WTC11 (cell line): ENCODE data around the gene ZNF155. TPM values are rescaled to one million over a fixed set of nuclear protein-coding genes. Genes with fewer than 3 reads are reported as not detected.

Experiments used
- ATAC-seq: fragments of 200-7000 bp; cut with Tn5 transposase; 2 replicates; pipeline ENCODE4 v1.10.0; 2021; ENCODE audit warnings: mild to moderate bottlenecking, moderate library complexity
- CTCF ChIA-PET: fragments of 300-600 bp; sonication (Branson Sonifier 250); formaldehyde crosslinking; loops from one replicate; lab custom pipeline; 2021; ENCODE audit warnings: antibody characterized with exemption; lab: Charles Lee
- POLR2A ChIA-PET: fragments of 350-600 bp; sonication (Branson Sonifier 250); formaldehyde crosslinking; loops from one replicate; lab custom pipeline; 2021; ENCODE audit warnings: antibody characterized with exemption; lab: Charles Lee
- DNase-seq: peaks from one replicate; pipeline ENCODE4 v3.0.0; 2021; ENCODE audit warnings: low spot score
- H3K27ac Mint-ChIP-seq: 2 replicates; pipeline ENCODE4 v1.8.0; 2021; ENCODE audit warnings: mixed read lengths
- H3K27me3 Mint-ChIP-seq: 2 replicates; pipeline ENCODE4 v1.8.0; 2021; ENCODE audit warnings: low read depth, mild to moderate bottlenecking, moderate library complexity, mixed read lengths
- H3K36me3 Mint-ChIP-seq: 2 replicates; pipeline ENCODE4 v1.8.0; 2021; ENCODE audit warnings: mixed read lengths
- H3K4me1 Mint-ChIP-seq: 2 replicates; pipeline ENCODE4 v1.8.0; 2022; ENCODE audit warnings: mixed read lengths
- H3K4me3 Mint-ChIP-seq: 2 replicates; pipeline ENCODE4 v1.8.0; 2021; ENCODE audit warnings: mild to moderate bottlenecking, moderate library complexity, mixed read lengths
- H3K9me3 Mint-ChIP-seq: 2 replicates; pipeline ENCODE4 v1.8.0; 2021; ENCODE audit warnings: mixed read lengths
- ETV6 ChIP-seq: sonication (generic); formaldehyde crosslinking; IDR thresholded peaks from 2 replicates; pipeline ENCODE4 v1.8.1; 2022; ENCODE audit warnings: mild to moderate bottlenecking, missing genetic modification reagents
- FOXK1 ChIP-seq: sonication (generic); formaldehyde crosslinking; IDR thresholded peaks from 2 replicates; pipeline ENCODE4 v1.8.0; 2022; ENCODE audit warnings: mild to moderate bottlenecking, moderate library complexity, missing genetic modification reagents
- GABPB1 ChIP-seq: sonication (generic); formaldehyde crosslinking; IDR thresholded peaks from 2 replicates; pipeline ENCODE4 v1.8.1; 2023; ENCODE audit warnings: mild to moderate bottlenecking, missing genetic modification reagents
- JUN ChIP-seq: sonication (generic); formaldehyde crosslinking; IDR thresholded peaks from 2 replicates; pipeline ENCODE4 v1.8.0; 2023; ENCODE audit warnings: mild to moderate bottlenecking, missing genetic modification reagents
- NFE2L1 ChIP-seq: sonication (generic); formaldehyde crosslinking; IDR thresholded peaks from 2 replicates; pipeline ENCODE4 v1.8.1; 2023; ENCODE audit warnings: missing genetic modification reagents
- NR1H2 ChIP-seq: sonication (generic); formaldehyde crosslinking; IDR thresholded peaks from 2 replicates; pipeline ENCODE4 v1.9.0; 2021; ENCODE audit warnings: mild to moderate bottlenecking, moderate library complexity, missing genetic modification reagents
- SOX15 ChIP-seq: fragments of 250-450 bp; sonication (Bioruptor Pico); IDR thresholded peaks from 2 replicates; pipeline ENCODE4 v1.9.0; 2021; ENCODE audit warnings: mild to moderate bottlenecking
- SP1 ChIP-seq: sonication (generic); formaldehyde crosslinking; conservative IDR thresholded peaks from 2 replicates; pipeline ENCODE4 v1.8.1; 2022; ENCODE audit warnings: missing genetic modification reagents
- ZBTB21 ChIP-seq: sonication (generic); formaldehyde crosslinking; IDR thresholded peaks from 2 replicates; pipeline ENCODE4 v1.8.1; 2023; ENCODE audit warnings: mild to moderate bottlenecking, missing genetic modification reagents, borderline replicate concordance
- ZNF219 ChIP-seq: sonication (generic); formaldehyde crosslinking; IDR thresholded peaks from 2 replicates; pipeline ENCODE4 v1.8.0; 2023; ENCODE audit warnings: missing genetic modification reagents, mild to moderate bottlenecking, borderline replicate concordance
- ZNF416 ChIP-seq: fragments of 250-450 bp; sonication (Bioruptor Pico); IDR thresholded peaks from 2 replicates; pipeline ENCODE4 v1.9.0; 2021; ENCODE audit warnings: mild to moderate bottlenecking, inconsistent platforms
- total RNA-seq: library from RNA; stranded (reverse); gene quantifications from 3 replicates; pipeline ENCODE4 v1.2.3, GENCODE V29; 2021
- TF ChIP-seq, protein P1 (sequence below): sonication (generic); formaldehyde crosslinking; IDR thresholded peaks from 2 replicates; pipeline ENCODE4 v1.8.1; 2023; ENCODE audit warnings: mild to moderate bottlenecking, missing genetic modification reagents, borderline replicate concordance
- TF ChIP-seq, protein P2 (sequence below): fragments of 200-600 bp; IDR thresholded peaks from 2 replicates; pipeline ENCODE4 v1.8.0; 2022; ENCODE audit warnings: antibody characterized with exemption
- TF ChIP-seq, protein P3 (sequence below): sonication (generic); formaldehyde crosslinking; IDR thresholded peaks from 2 replicates; pipeline ENCODE4 v1.8.1; 2022; ENCODE audit warnings: low read depth, missing genetic modification reagents, borderline replicate concordance
- TF ChIP-seq, protein P4 (sequence below): fragments of 250-450 bp; sonication (Bioruptor Pico); conservative IDR thresholded peaks from 2 replicates; pipeline ENCODE4 v1.9.0; 2021; ENCODE audit warnings: mild to moderate bottlenecking
- TF ChIP-seq, protein P5 (sequence below): sonication (generic); formaldehyde crosslinking; IDR thresholded peaks from 2 replicates; pipeline ENCODE4 v1.8.0; 2022; ENCODE audit warnings: mild to moderate bottlenecking, missing genetic modification reagents
- TF ChIP-seq, protein P6 (sequence below): sonication (generic); formaldehyde crosslinking; IDR thresholded peaks from 2 replicates; pipeline ENCODE4 v1.8.0; 2023; ENCODE audit warnings: missing genetic modification reagents
- TF ChIP-seq, protein P7 (sequence below): fragments of 250-450 bp; sonication (Bioruptor Pico); IDR thresholded peaks from 2 replicates; pipeline ENCODE4 v1.9.0; 2021; ENCODE audit warnings: moderate library complexity, mild to moderate bottlenecking, inconsistent platforms, borderline replicate concordance
- TF ChIP-seq, protein P8 (sequence below): sonication (generic); formaldehyde crosslinking; conservative IDR thresholded peaks from 2 replicates; pipeline ENCODE4 v1.8.1; 2022; ENCODE audit warnings: mild to moderate bottlenecking, missing genetic modification reagents

Gene ZNF155
- total RNA-seq, 1 experiment from 2014 or later: 10.2 TPM

DNA sequence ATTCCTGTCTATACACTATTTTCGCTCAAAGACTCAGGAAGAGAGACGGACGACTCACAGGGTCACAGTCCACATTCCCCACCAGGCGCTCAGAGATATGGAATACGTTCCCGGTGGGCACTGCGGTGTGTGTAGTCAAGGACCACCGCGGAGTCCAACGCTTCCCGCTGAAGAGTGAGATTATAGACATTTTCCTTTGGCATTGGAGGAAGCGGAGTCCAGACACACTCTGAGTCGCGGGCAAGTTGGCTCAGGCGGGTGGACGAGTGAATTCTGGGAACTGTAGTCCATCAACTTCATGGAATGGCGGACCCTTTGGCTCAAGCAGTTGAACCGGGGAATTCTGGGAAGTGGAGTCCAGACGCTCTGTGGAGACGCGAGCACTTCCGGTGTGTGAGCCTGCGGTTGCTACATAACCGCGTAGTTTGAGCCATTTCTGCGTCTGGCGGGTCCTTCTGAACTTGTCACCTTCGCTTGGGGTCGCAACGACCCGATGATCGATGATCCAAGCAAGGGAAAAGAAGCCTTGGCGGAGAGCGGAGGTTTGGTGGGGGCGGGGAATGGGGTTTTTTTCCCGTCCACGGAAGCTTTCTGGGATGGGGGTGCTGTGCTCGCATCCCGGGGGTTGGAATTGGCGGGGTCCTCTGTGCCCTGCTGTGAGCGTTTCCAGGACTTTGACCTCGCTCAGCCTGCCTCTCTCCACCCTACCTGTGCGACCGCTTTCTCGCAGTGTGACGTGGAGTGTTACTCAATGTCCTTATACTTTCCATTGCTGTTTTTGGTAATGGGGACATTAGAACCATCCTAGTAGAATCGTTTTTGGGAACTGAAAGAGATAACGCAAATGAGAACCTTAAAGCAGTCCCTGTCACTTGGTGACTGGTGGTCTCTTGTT, 18.8 kb downstream of the ZNF155 start, which contains the start of gene ZNF230:
ZNF230 (plus strand) TSS at position 392 of the 895 bp plus-strand sequence. CDS start 4,122 bp downstream, outside the sequence.
- Mint-ChIP-seq H3K27ac (peak within 1 kb of the TSS; percentile 88), H3K9me3 (peaks cover 38% of the 10 kb centered on the region), H3K36me3 (peaks cover 22% of the 10 kb centered on the region), H3K27me3 (peaks cover 5% of the 10 kb centered on the region; the same call in 1 of the 2 replicates), H3K4me3 (peak within 1 kb of the TSS; percentile 98), H3K4me1 (peaks cover 12% of the 10 kb centered on the region)
- ChIA-PET POLR2A (no interaction called here), CTCF (interaction anchor here (0.9 to 1.3 kb wide), 3 partner anchors 52 to 70 kb away, joined by 3 to 4 read pairs (median 4); partner anchors contain the start of gene ZNF221)
- DNase-seq: peak; percentile 83
- ATAC-seq: peak; percentile 98
- peak; percentile 86 for TF ChIP-seq GABPB1
- peak; percentile 35; the same call in 1 of the 2 replicates for TF ChIP-seq SP1 (CRISPR knock-in tag)
- no peak for TF ChIP-seq NR1H2 (CRISPR knock-in tag)
- no peak for TF ChIP-seq NFE2L1
- TF ChIP-seq, protein P1, sequence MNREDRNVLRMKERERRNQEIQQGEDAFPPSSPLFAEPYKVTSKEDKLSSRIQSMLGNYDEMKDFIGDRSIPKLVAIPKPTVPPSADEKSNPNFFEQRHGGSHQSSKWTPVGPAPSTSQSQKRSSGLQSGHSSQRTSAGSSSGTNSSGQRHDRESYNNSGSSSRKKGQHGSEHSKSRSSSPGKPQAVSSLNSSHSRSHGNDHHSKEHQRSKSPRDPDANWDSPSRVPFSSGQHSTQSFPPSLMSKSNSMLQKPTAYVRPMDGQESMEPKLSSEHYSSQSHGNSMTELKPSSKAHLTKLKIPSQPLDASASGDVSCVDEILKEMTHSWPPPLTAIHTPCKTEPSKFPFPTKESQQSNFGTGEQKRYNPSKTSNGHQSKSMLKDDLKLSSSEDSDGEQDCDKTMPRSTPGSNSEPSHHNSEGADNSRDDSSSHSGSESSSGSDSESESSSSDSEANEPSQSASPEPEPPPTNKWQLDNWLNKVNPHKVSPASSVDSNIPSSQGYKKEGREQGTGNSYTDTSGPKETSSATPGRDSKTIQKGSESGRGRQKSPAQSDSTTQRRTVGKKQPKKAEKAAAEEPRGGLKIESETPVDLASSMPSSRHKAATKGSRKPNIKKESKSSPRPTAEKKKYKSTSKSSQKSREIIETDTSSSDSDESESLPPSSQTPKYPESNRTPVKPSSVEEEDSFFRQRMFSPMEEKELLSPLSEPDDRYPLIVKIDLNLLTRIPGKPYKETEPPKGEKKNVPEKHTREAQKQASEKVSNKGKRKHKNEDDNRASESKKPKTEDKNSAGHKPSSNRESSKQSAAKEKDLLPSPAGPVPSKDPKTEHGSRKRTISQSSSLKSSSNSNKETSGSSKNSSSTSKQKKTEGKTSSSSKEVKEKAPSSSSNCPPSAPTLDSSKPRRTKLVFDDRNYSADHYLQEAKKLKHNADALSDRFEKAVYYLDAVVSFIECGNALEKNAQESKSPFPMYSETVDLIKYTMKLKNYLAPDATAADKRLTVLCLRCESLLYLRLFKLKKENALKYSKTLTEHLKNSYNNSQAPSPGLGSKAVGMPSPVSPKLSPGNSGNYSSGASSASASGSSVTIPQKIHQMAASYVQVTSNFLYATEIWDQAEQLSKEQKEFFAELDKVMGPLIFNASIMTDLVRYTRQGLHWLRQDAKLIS (CRISPR knock-in tag): no peak
- TF ChIP-seq ZBTB21 (CRISPR knock-in tag): no peak
- TF ChIP-seq, protein P2, sequence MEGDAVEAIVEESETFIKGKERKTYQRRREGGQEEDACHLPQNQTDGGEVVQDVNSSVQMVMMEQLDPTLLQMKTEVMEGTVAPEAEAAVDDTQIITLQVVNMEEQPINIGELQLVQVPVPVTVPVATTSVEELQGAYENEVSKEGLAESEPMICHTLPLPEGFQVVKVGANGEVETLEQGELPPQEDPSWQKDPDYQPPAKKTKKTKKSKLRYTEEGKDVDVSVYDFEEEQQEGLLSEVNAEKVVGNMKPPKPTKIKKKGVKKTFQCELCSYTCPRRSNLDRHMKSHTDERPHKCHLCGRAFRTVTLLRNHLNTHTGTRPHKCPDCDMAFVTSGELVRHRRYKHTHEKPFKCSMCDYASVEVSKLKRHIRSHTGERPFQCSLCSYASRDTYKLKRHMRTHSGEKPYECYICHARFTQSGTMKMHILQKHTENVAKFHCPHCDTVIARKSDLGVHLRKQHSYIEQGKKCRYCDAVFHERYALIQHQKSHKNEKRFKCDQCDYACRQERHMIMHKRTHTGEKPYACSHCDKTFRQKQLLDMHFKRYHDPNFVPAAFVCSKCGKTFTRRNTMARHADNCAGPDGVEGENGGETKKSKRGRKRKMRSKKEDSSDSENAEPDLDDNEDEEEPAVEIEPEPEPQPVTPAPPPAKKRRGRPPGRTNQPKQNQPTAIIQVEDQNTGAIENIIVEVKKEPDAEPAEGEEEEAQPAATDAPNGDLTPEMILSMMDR: no peak
- peak; percentile 60; the same call in 1 of the 2 replicates for TF ChIP-seq FOXK1 (CRISPR knock-in tag)

DNA sequence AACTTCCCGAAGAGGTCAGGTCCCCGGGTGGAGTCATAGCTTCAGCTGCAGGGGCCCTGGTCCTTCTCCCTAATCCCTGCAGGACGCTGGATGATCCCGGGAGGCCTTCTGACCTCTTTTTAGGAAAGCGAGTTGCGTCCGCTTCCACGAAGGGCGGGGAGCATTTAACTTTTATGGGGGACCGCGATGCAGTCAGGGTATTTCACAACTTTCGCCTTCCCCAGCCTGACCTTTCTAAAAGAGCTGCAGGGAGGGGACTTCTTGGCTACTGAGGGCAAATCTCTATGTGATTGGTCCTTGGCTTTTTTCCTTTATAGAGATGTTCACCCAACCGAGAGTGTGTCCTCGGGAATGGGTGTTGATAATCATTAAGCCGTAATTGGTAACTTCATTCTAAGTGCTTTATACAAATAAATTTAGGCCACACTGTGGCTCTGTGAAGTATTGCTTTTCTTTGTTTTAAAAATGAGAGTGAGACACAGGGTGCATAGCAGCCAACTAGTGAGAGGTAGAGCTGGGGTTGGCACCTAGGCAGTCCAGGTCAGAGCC, 19.5 kb downstream of the ZNF155 start:
- ChIA-PET CTCF (interaction anchor here (0.9 kb wide), 2 partner anchors 52 to 69 kb away, joined by 3 to 4 read pairs; partner anchors contain the start of gene ZNF221), POLR2A (no interaction called here)
- H3K4me1 Mint-ChIP-seq: peaks cover 12% of the 10 kb centered on the region
- ATAC-seq (no peak), DNase-seq (no peak)
- H3K4me3 Mint-ChIP-seq: peak overlapping the region; percentile 98
- H3K36me3 Mint-ChIP-seq: peaks cover 27% of the 10 kb centered on the region
- peaks cover 5% of the 10 kb centered on the region; the same call in 1 of the 2 replicates for H3K27me3 Mint-ChIP-seq
- H3K27ac Mint-ChIP-seq: no peak overlapping the region
- H3K9me3 Mint-ChIP-seq: peaks cover 39% of the 10 kb centered on the region
- TF ChIP-seq JUN (CRISPR knock-in tag): no peak
- TF ChIP-seq ZNF416 (CRISPR knock-in tag): no peak
- TF ChIP-seq, protein P3, sequence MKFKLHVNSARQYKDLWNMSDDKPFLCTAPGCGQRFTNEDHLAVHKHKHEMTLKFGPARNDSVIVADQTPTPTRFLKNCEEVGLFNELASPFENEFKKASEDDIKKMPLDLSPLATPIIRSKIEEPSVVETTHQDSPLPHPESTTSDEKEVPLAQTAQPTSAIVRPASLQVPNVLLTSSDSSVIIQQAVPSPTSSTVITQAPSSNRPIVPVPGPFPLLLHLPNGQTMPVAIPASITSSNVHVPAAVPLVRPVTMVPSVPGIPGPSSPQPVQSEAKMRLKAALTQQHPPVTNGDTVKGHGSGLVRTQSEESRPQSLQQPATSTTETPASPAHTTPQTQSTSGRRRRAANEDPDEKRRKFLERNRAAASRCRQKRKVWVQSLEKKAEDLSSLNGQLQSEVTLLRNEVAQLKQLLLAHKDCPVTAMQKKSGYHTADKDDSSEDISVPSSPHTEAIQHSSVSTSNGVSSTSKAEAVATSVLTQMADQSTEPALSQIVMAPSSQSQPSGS (CRISPR knock-in tag): no peak
- TF ChIP-seq ZNF219 (CRISPR knock-in tag): no peak
- TF ChIP-seq, protein P4, sequence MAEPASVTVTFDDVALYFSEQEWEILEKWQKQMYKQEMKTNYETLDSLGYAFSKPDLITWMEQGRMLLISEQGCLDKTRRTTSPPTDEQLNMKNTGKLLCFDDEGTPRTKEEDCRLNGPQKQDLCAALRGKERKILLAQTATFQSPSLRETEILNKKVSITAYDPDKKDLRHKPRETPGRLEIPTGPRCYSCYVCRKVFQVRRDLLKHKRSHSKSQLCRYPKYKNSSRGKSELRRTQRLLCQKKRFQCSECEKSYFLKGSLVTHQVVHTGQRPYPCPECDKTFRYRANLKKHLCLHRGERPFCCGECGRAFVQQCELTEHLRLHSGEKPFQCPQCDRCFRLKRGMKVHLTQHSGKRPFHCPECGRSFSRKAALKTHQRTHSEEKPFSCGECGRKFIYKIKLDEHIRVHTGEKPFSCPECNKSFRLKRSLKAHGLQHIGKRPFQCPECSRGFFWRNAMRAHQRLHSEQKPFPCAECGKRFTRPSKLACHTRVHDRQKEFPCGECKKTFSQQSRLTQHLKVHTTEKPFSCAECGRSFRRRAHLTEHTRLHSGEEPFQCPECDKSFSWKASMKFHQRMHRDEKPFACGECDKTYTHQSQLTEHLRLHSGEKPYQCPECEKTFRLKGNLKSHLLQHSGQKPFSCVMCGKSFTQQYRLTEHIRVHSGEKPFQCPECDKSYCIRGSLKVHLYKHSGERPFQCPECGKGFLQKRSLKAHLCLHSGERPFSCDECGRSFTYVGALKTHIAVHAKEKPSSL (CRISPR knock-in tag): no peak
- no peak for TF ChIP-seq SOX15
- TF ChIP-seq, protein P5, sequence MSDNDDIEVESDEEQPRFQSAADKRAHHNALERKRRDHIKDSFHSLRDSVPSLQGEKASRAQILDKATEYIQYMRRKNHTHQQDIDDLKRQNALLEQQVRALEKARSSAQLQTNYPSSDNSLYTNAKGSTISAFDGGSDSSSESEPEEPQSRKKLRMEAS: no peak
- TF ChIP-seq, protein P6, sequence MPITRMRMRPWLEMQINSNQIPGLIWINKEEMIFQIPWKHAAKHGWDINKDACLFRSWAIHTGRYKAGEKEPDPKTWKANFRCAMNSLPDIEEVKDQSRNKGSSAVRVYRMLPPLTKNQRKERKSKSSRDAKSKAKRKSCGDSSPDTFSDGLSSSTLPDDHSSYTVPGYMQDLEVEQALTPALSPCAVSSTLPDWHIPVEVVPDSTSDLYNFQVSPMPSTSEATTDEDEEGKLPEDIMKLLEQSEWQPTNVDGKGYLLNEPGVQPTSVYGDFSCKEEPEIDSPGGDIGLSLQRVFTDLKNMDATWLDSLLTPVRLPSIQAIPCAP (CRISPR knock-in tag): no peak
- TF ChIP-seq ETV6 (CRISPR knock-in tag): no peak
- no peak for TF ChIP-seq NFE2L1
- TF ChIP-seq, protein P7, sequence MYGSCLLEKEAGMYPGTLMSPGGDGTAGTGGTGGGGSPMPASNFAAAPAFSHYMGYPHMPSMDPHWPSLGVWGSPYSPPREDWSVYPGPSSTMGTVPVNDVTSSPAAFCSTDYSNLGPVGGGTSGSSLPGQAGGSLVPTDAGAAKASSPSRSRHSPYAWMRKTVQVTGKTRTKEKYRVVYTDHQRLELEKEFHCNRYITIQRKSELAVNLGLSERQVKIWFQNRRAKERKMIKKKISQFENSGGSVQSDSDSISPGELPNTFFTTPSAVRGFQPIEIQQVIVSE (CRISPR knock-in tag): no peak
- TF ChIP-seq, protein P8, sequence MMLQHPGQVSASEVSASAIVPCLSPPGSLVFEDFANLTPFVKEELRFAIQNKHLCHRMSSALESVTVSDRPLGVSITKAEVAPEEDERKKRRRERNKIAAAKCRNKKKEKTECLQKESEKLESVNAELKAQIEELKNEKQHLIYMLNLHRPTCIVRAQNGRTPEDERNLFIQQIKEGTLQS (CRISPR knock-in tag): no peak
